WERI-Rb-1 (cell line): ENCODE measurements around the gene VPREB1.

Experiments used
- DNase-seq: peaks from one replicate; pipeline ENCODE4 v3.0.0-alpha.2; 2020
- H3K27ac ChIP-seq: fragments of 250-450 bp; sonication (Bioruptor Pico); 2 replicates; pipeline ENCODE4 v1.5.1; 2020; ENCODE audit warnings: mild to moderate bottlenecking, moderate library complexity
- H3K27me3 ChIP-seq: fragments of 250-450 bp; sonication (Bioruptor Pico); 2 replicates; pipeline ENCODE4 v1.5.1; 2021; ENCODE audit warnings: mild to moderate bottlenecking, low read depth, moderate library complexity; ENCODE audit not compliant: insufficient read depth, severe bottlenecking
- H3K36me3 ChIP-seq: fragments of 250-450 bp; sonication (Bioruptor Pico); 2 replicates; pipeline ENCODE4 v1.5.1; 2020; ENCODE audit warnings: mild to moderate bottlenecking, moderate library complexity
- H3K4me3 ChIP-seq: 2 replicates; pipeline ENCODE4 v1.5.1; 2011; ENCODE audit warnings: low read depth, mild to moderate bottlenecking, control low read depth, low read length
- H3K9me3 ChIP-seq: fragments of 250-450 bp; sonication (Bioruptor Pico); 2 replicates; pipeline ENCODE4 v1.5.1; 2021; ENCODE audit warnings: mild to moderate bottlenecking, moderate library complexity; ENCODE audit not compliant: severe bottlenecking
- TF ChIP-seq, protein P1 (sequence below): IDR thresholded peaks from 2 replicates; pipeline ENCODE4 v1.5.1; 2011; ENCODE audit warnings: low read depth, mild to moderate bottlenecking, control low read depth, inconsistent platforms, low read length

Gene VPREB1

DNA sequence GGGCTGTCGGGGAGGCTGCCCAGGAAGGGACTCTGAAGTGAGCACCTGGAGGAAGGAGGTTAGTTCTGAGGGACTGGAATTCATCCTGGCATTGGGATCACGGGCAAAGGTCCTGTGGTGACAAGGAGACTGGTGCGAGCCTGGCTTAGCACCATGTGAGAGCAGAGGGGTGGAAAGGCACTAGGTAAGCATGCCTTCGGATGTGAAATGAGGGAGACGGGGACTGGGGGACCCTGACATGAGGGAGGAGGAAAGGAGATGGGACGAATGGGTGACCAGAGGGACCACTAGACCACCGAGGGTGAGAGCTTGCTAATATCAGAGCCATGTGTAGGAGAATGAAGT lies 3.1 kb upstream of the VPREB1 start:
- Histone ChIP-seq H3K27me3 (no peaks in the 10 kb centered on the region), H3K9me3 (no peaks in the 10 kb centered on the region), H3K36me3 (no peaks in the 10 kb centered on the region), H3K27ac (no peak overlapping the region), H3K4me3 (no peak overlapping the region)
- TF ChIP-seq, protein P1, sequence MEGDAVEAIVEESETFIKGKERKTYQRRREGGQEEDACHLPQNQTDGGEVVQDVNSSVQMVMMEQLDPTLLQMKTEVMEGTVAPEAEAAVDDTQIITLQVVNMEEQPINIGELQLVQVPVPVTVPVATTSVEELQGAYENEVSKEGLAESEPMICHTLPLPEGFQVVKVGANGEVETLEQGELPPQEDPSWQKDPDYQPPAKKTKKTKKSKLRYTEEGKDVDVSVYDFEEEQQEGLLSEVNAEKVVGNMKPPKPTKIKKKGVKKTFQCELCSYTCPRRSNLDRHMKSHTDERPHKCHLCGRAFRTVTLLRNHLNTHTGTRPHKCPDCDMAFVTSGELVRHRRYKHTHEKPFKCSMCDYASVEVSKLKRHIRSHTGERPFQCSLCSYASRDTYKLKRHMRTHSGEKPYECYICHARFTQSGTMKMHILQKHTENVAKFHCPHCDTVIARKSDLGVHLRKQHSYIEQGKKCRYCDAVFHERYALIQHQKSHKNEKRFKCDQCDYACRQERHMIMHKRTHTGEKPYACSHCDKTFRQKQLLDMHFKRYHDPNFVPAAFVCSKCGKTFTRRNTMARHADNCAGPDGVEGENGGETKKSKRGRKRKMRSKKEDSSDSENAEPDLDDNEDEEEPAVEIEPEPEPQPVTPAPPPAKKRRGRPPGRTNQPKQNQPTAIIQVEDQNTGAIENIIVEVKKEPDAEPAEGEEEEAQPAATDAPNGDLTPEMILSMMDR: no peak
- no peak for DNase-seq

DNA sequence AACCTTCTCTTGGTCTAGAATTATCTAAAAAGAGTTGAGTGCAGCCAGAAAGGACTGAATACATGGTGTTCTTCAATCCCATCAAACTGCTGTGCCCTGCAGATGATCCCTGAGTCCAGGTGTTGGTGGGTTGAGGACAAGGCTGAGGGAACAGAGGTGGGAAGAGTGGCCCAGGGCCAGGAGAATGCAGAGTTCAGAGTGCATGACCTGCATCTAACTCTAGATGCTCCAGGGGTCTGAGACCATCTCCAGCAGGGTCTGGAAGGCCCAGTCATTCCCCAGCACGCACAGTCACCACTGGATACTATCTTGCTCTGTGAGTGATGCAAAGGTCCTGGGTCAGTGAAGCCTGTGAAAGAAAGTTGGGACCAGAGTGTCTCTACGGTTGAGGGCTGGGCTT lies 2.1 kb upstream of the VPREB1 start:
- Histone ChIP-seq H3K27me3 (no peaks in the 10 kb centered on the region), H3K4me3 (no peak overlapping the region), H3K9me3 (no peaks in the 10 kb centered on the region), H3K27ac (no peak overlapping the region), H3K36me3 (no peaks in the 10 kb centered on the region)
- TF ChIP-seq, protein P1: no peak
- no peak for DNase-seq

DNA sequence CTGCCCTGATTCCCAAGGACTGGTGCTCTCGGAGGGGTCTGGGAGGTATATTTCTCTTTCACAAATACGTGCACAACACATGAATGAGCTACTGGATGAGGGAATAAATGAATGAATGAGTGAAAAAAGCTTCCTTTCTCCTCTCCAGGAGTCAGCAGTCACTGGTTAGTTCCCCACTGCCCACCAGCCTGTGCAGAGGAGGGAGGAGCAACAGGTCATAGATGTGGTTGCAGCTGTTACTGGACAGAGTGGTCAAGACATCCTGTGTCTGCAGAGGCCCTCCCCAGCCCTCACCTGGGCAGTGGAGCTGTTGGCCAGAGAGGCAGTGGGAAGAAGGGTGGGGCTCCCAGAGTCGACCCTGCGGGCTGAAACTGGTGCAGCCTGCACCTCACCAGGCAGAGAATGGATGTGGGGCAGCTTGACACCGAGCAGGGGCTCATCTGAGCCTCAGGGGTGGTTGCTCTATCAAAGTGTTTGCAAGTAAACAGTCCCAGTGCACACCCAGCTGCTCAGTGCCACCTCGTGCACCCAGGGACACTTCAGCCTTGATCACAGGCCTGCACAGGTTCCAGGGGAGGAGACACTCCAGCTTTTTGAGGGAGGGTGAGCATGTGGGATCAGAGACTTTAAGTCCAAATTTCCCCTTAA lies 1.4 kb upstream of the VPREB1 start:
- H3K27ac ChIP-seq: no peak overlapping the region
- DNase-seq: no peak
- TF ChIP-seq, protein P1: no peak
- no peaks in the 10 kb centered on the region for H3K27me3 ChIP-seq
- H3K4me3 ChIP-seq: no peak overlapping the region
- H3K36me3 ChIP-seq: no peaks in the 10 kb centered on the region
- H3K9me3 ChIP-seq: no peaks in the 10 kb centered on the region

GRCh38 chr22:22245256-22245909 lies 797 bp downstream of the VPREB1 start:
- H3K27ac ChIP-seq: no peak overlapping the region
- TF ChIP-seq, protein P1: no peak
- no peaks in the 10 kb centered on the region for H3K36me3 ChIP-seq
- H3K4me3 ChIP-seq: no peak overlapping the region
- no peaks in the 10 kb centered on the region for H3K27me3 ChIP-seq
- no peaks in the 10 kb centered on the region for H3K9me3 ChIP-seq
- DNase-seq: no peak

GRCh38 chr22:22245935-22246525 lies 1.4 kb downstream of the VPREB1 start:
- TF ChIP-seq, protein P1: no peak
- no peaks in the 10 kb centered on the region for H3K36me3 ChIP-seq
- no peaks in the 10 kb centered on the region for H3K27me3 ChIP-seq
- DNase-seq: no peak
- no peak overlapping the region for H3K27ac ChIP-seq
- H3K9me3 ChIP-seq: no peaks in the 10 kb centered on the region
- H3K4me3 ChIP-seq: no peak overlapping the region
